ENCODE results near the gene PCF11. TPM values are rescaled to one million over a fixed set of nuclear protein-coding genes. Genes with fewer than 3 reads are reported as not detected.
A peak's percentile ranks its signal among the peaks of the same experiment; 100 is the strongest.

Gene PCF11
- total RNA-seq, 1 donor from 2014 or later, result 53.2 TPM

DNA sequence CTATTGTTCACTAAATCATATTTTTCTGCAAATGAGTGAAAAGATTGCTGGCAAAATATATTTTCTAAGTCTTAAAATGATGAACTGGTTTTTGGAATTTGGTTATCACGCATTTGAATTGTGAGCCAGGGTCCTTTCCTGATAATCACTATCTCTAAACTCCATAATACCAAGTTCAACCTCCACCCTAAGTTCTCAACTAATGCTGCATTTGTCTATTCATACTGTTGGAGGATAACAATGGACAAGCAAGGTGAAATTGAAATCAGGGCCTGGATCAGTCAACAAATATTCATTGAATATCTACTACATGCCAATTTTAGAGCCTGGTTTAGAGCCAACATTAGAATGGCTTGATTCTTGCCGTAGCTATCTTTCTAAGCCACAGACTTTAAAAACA, 4.7 kb upstream of the PCF11 start:
- DNase-seq (ENCODE audit: low spot score), result no peak
- peaks cover 2% of the 10 kb centered on the region for H3K4me1 Mint-ChIP-seq (ENCODE audit: unreplicated experiment)
- H3K9me3 Mint-ChIP-seq (ENCODE audit: unreplicated experiment), result no peaks in the 10 kb centered on the region
- no peak overlapping the region for H3K4me3 Mint-ChIP-seq (ENCODE audit: unreplicated experiment)
- H3K36me3 Mint-ChIP-seq (ENCODE audit: low read depth, unreplicated experiment), result no peaks in the 10 kb centered on the region
- H3K27me3 Mint-ChIP-seq (ENCODE audit: unreplicated experiment), result peaks cover 10% of the 10 kb centered on the region
- TF ChIP-seq, protein P1, sequence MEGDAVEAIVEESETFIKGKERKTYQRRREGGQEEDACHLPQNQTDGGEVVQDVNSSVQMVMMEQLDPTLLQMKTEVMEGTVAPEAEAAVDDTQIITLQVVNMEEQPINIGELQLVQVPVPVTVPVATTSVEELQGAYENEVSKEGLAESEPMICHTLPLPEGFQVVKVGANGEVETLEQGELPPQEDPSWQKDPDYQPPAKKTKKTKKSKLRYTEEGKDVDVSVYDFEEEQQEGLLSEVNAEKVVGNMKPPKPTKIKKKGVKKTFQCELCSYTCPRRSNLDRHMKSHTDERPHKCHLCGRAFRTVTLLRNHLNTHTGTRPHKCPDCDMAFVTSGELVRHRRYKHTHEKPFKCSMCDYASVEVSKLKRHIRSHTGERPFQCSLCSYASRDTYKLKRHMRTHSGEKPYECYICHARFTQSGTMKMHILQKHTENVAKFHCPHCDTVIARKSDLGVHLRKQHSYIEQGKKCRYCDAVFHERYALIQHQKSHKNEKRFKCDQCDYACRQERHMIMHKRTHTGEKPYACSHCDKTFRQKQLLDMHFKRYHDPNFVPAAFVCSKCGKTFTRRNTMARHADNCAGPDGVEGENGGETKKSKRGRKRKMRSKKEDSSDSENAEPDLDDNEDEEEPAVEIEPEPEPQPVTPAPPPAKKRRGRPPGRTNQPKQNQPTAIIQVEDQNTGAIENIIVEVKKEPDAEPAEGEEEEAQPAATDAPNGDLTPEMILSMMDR (IDR thresholded peaks at IDR 0.05; ENCODE audit: unreplicated experiment), result no peak
- H3K27ac Mint-ChIP-seq (ENCODE audit: unreplicated experiment), result no peak overlapping the region

DNA sequence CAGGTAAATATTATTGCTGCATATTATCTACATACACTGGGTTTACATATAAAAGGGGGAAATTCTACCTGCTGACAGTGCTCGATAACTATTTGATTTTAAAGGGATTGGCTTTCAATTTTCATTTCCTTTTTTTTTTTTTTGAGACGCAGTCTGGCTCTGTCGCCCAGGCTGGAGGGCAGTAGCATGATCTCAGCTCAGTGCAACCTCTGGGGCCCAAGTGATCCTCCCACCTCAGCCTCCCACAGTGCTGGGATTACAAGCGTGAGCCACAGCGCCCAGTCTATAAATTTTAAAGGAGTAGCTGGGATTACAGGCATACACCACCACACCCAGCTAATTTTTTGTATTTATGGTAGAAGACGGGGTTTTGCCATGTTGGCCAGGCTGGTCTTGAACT, 3.2 kb upstream of the PCF11 start:
- TF ChIP-seq, protein P1 (IDR thresholded peaks at IDR 0.05; ENCODE audit: unreplicated experiment), result no peak
- Mint-ChIP-seq H3K4me3 (ENCODE audit: unreplicated experiment) (no peak overlapping the region), H3K4me1 (ENCODE audit: unreplicated experiment) (peaks cover 5% of the 10 kb centered on the region), H3K9me3 (ENCODE audit: unreplicated experiment) (no peaks in the 10 kb centered on the region), H3K36me3 (ENCODE audit: low read depth, unreplicated experiment) (peaks cover 4% of the 10 kb centered on the region), H3K27ac (ENCODE audit: unreplicated experiment) (no peak overlapping the region), H3K27me3 (ENCODE audit: unreplicated experiment) (peaks cover 18% of the 10 kb centered on the region)
- no peak for DNase-seq (ENCODE audit: low spot score)

DNA sequence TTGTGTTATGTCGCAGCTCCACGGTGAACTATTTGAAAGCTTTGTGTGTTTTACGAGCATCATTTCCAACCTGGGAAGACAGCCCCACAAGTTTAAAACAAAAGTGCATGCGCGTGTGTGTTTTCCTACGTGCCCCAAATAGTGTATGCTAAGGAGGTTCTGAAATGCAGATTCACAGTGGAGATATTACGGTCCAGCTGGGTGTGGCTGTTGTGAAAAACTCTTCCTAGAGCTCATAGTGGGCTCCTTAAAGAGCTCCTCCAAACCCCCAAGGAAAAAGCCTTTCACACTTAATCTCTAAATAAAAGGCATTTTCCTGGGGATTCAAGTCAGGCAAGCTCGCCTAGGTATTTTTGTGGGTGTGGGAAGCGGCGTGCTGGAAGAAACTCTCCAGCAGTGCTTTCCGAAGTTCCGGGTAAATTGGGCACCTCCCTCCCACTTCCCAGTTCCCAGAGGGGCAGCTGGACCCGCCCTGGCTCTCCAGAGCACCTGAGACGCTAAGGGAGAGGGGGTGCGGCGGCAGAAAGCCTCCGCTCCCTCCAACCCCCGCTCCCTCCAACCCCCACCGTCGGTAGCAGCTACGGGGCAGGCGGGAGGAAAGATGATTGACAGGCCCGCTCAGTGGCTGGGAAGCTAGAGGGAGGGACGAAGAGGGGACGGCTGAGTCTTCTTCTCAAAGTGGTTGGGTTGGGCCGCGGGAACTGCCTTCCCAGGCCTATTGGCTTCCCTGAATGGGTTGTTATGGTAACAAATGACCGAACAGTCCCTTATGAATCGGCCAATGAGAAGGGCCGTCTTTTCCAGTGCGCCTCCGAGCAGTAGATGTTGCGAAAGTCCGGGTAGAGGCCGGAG, 561 bp upstream of the PCF11 start:
- peak; percentile 93 for DNase-seq (ENCODE audit: low spot score)
- peak overlapping the region; percentile 100 for H3K4me3 Mint-ChIP-seq (ENCODE audit: unreplicated experiment)
- no peaks in the 10 kb centered on the region for H3K9me3 Mint-ChIP-seq (ENCODE audit: unreplicated experiment)
- H3K27me3 Mint-ChIP-seq (ENCODE audit: unreplicated experiment), result peaks cover 21% of the 10 kb centered on the region
- peak overlapping the region; percentile 100 for H3K27ac Mint-ChIP-seq (ENCODE audit: unreplicated experiment)
- H3K4me1 Mint-ChIP-seq (ENCODE audit: unreplicated experiment), result peaks cover 21% of the 10 kb centered on the region
- TF ChIP-seq, protein P1 (IDR thresholded peaks at IDR 0.05; ENCODE audit: unreplicated experiment), result no peak
- H3K36me3 Mint-ChIP-seq (ENCODE audit: low read depth, unreplicated experiment), result peaks cover 10% of the 10 kb centered on the region

DNA sequence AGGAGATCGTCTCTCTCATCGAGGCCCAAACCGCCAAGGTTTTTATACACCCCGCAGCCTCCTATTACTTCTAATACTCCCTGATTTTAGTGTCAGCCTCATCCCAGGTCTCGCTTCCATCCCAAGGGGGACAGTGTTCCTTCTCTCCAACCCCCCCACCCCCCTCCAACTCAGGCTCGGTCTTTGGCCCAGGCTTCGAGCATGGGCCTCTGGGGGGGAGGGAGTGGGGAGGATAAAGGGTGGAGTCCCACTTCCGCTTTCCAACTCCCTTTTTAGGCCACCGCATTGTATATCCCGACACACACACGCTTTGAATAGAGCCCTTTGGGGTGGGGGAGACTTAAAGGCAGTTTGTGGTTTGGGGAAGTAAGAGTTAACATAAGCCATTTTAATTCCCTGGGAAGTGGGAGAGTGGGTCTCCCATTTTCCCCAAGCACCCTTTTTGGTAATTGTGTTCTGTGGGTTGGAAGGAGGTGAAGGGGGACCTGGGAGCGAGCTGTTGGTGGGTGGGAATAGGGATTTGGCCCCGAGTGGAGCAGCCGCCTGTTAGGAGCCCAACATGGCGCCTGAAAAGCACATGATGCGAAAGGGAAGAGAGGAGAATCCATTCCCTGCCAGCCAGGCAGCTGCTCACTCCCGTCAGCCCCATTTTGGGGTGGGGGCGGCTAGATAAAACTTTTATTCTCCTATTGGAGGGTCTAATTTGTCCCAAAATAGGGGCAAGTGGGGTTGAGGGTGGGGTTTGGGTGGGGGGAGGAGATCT, 844 bp downstream of the PCF11 start:
- Mint-ChIP-seq H3K27me3 (ENCODE audit: unreplicated experiment) (peaks cover 21% of the 10 kb centered on the region), H3K36me3 (ENCODE audit: low read depth, unreplicated experiment) (peaks cover 10% of the 10 kb centered on the region), H3K4me1 (ENCODE audit: unreplicated experiment) (peaks cover 29% of the 10 kb centered on the region), H3K9me3 (ENCODE audit: unreplicated experiment) (no peaks in the 10 kb centered on the region), H3K4me3 (ENCODE audit: unreplicated experiment) (peak overlapping the region; percentile 100), H3K27ac (ENCODE audit: unreplicated experiment) (peak overlapping the region; percentile 100)
- TF ChIP-seq, protein P1 (IDR thresholded peaks at IDR 0.05; ENCODE audit: unreplicated experiment), result no peak
- DNase-seq (ENCODE audit: low spot score), result peak; percentile 39

Data from endothelial cell (in vitro differentiated cells).